Astrocyte (in vitro differentiated cells and primary cell): ENCODE measurements around the gene PDZD7.

Source experiments
- CTCF ChIP-seq: IDR thresholded peaks from 2 replicates; pipeline ENCODE4 v1.5.1; 2011; ENCODE audit warnings: low read depth, mild to moderate bottlenecking, inconsistent platforms, low read length, moderate library complexity; ENCODE audit not compliant: insufficient read depth
- EZH2 ChIP-seq: IDR thresholded peaks from 2 replicates; pipeline ENCODE4 v1.6.1; 2012; ENCODE audit warnings: mild to moderate bottlenecking, low read length, inconsistent platforms; ENCODE audit not compliant: insufficient read depth

GRCh38 chr10:101003639-101004206 is 27.2 kb downstream of the PDZD7 start:
- no peak for TF ChIP-seq CTCF
- no peak for TF ChIP-seq EZH2
